ENCODE data around the gene TRIM3. TPM values are rescaled to one million over a fixed set of nuclear protein-coding genes. Genes with fewer than 3 reads are reported as not detected.

The TRIM3 gene
- total RNA-seq, 1 donor from 2014 or later, result 43.0 TPM

- no peak for DNase-seq (ENCODE audit: low spot score)
Measured at GRCh38 chr11:6480299-6480914, 6.7 kb upstream of the TRIM3 start.

DNA sequence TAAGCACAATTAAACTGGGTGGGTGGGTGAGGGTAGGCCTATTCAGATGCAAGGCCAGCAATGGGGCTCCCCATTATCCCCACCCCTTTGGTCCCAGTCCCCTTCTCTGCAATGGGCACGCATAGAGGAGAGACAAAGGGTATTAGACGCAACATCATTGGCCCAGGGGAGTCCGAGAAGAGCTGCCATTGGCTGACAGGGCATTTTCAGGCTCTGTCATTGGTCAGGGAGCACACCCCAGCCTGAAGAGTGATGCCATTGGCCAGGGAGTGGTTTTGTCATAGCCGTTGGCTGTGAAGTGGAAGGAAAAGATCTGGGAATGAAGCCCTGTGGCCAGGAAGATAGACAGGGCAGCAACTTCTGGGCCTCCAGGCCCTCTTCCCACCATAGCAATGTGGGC is 2.8 kb upstream of the TRIM3 start:
- DNase-seq (ENCODE audit: low spot score), result no peak

DNA sequence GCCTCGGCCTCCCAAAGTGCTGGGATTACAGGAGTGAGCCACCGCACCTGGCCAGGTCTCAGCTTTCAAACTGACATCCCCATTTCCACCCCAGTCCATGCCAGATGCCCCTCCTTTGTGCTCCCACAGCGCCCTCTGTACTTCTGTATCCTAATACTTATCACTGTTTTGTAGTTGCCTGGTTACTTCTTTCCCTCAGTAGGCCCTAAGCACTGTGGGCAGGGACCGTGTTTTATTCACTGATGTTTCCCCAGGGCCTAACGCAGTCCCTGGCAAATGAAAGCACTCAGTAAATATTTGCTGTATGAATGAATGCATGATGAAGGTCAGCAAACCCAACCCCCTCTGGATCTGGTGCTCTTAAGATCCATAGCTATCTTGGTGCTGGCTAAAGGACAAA is 2.2 kb upstream of the TRIM3 start:
- DNase-seq (ENCODE audit: low spot score), result no peak

- DNase-seq (ENCODE audit: low spot score), result no peak
Measured at GRCh38 chr11:6474806-6475500, 1.2 kb upstream of the TRIM3 start.

DNA sequence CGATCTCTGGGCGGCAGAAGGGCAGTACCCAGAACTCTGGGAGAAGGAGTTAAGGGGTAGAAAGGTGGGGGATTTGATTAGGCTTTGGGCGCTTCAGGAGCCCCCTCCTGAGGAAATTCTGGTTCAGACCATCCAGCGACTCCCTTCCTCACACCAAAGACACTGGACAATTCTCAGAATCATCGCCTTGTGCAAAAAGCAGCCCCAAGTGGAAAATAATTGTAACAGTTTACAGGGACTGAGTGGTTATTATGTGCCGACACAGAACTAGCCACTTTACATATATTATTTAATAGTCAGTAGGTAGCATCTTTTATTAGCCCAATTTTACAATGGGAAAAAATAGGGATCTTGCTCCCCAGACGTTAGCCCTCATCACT is 662 bp upstream of the TRIM3 start:
- DNase-seq (ENCODE audit: low spot score), result no peak

- DNase-seq (ENCODE audit: low spot score), result no peak
Measured at GRCh38 chr11:6472934-6473333, 807 bp downstream of the TRIM3 start.

DNA sequence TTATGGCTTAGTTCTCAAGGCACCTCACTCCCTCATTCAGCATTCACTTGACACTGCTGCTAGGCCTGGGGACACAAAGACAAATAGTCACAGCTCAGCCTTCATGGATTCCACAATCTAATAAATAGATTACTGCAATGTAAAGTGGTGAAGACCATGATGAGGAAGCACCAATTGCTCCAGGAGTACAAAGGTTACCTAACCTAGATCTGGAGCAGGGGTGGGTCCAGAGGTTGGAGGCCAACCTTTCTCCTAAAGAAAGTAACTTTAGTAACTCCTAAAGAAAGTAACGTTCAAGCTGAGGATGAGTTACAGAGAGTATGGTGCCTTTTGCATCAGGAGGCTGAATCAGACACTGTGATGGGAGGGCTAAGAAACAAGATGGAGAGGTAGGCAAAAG is 4.1 kb downstream of the TRIM3 start:
- DNase-seq (ENCODE audit: low spot score), result no peak

DNA sequence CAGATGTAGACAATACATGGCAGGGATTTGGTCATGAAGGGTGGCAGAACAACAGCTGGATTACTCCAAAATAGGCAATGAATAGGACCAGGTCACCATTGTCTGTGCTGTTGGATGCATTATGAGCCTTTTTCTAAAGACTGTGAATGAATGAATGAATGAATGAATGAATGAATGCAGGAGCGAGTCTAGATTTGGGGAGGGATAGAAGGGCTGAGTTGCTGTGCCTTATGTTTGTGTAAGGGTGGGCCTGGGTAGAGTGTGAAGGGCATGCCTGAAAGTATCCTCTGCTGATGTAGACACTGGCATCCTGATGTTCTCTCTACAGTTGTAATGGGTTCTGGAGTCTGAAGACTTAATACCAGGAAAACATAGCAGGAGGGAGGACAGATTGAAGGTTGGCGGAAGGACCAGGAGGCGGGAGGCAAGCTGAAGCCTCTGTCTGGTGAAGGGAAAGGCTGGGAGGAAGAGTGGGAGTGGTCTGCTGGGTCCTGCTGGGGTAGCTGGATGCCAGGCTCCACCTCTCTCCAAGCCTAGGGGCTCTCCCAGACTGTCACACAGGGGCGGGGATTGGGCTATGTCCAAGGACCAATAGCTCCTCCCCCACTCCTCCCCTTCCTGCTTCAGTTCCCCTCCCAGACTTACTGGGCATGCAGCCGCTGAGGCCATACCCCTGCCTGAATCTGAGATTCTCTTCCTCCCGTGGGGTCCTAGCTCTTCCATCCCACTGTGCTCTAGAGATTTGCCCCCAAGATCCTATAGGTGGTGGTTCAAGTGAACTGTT is 4.8 kb downstream of the TRIM3 start:
- peak; percentile 94 for DNase-seq (ENCODE audit: low spot score)

GRCh38 chr11:6459099-6459450 is 14.7 kb downstream of the TRIM3 start:
- peak; percentile 32 for DNase-seq (ENCODE audit: low spot score)

DNA sequence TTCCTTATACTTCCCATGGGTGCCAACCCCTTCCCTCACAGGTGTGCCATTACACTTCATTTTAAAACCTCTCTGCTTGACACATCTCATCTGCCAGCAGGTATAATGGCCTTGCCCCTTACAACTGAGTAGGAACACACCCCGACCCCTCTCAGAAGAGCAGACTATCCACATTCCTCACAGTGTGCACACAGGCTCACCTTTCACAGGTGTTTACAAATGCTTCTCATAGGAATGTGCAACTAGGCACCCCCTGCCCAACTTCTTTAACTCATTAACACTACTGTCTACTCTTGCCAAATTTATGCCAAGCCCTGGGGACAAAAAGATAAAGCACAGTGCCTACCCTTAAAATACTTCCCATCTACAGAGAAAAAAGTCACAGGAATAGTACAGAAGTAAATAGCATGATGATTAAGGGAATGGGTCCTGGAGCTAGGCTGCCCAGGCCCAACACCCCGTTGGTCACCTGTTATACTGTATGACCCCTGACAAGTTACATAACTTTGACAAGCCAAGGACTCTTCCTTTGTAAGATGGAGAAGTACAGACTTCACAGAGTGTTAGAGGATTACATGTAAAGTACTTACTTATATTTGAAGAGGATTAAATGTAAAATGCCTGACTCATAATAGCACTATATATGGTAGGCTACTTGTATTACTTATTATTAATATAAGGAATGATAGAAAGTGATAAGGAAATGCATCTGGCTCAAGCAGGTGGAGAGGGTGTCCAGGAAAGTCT is 15.2 kb downstream of the TRIM3 start:
- DNase-seq (ENCODE audit: low spot score), result no peak

- no peak for DNase-seq (ENCODE audit: low spot score)
Measured at GRCh38 chr11:6457581-6458320, 16.0 kb downstream of the TRIM3 start.

- DNase-seq (ENCODE audit: low spot score), result no peak
Measured at GRCh38 chr11:6456361-6457073, 17.2 kb downstream of the TRIM3 start.

GRCh38 chr11:6455070-6455469 is 18.7 kb downstream of the TRIM3 start:
- no peak for DNase-seq (ENCODE audit: low spot score)

DNA sequence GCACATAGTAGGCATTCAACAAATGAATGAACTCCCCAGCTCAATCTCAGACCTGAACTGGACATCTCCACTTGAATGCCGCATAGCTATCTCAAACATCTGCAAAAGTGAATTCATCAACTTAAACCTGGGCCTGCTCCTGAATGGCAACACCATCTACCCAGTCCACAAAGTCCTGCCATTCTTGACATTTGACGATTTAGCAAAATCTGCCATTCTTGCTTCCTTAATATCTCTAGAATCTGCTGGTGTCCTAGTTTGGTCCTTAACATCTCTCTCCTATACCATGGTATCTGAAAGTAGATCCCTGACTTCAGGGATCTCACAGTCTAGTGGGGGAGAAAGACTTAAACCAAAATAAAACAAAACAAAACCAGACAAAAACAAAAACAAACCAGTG is 20.6 kb downstream of the TRIM3 start:
- DNase-seq (ENCODE audit: low spot score), result no peak

GRCh38 chr11:6452219-6452618 is 21.5 kb downstream of the TRIM3 start:
- no peak for DNase-seq (ENCODE audit: low spot score)

DNA sequence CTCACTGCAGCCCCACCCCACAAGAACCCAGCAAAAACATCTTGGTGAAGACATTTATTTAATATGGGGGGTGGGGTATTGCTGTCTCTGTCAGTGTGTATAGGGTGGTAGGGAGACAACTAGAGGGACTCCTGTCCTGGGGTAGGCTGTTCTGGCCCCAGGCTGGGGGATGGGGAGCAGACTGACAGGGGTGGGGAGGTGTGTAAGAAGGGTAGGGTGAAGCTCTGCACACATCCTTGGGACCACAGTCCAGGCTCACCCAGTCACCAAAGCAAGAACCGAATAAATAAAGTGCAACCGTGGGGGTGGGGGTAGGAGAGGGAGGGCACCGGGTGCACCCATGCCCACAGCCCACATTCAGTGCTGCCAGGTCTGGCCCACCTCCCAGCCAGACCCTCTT is 25.2 kb downstream of the TRIM3 start:
- DNase-seq (ENCODE audit: low spot score), result no peak

DNA sequence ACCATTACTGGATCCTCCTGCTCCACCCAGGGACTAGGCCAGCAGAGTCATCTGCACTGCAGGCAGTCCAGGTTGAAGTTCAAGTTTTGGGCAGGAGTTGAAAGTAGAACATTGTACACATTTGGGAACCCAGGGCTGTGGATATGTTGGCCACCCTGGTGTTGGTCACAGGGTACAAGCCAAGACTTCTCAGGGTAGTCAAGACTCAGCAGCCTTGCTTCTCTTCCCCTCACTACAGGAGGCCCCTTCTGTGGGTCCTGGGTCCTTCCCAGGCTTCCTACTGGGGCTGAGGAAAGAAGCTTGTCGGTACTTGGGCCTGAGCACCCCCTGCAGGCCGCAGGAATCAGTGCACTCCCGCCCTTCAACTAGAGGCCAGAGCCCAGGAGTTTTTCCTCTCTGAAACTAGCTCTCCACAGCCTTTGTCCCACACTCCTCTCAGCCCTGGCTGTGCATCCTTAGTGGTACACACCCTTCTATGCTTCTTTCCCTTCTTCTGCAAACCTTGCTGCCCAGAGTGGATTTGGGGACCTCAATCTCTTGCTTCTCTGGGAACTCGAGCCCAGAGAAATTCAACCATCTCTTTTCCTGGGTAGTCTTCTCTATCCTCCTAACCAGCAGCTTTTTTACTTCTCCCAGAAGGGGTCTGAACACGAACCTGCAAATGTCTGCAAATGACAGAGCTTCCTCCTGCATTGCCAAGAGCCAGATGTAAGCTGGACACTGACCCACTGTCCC is 30.3 kb downstream of the TRIM3 start:
- DNase-seq (ENCODE audit: low spot score), result peak; percentile 56

- DNase-seq (ENCODE audit: low spot score), result no peak
Measured at GRCh38 chr11:6442441-6442840, 31.3 kb downstream of the TRIM3 start.

- no peak for DNase-seq (ENCODE audit: low spot score)
Measured at GRCh38 chr11:6440906-6441358, 32.8 kb downstream of the TRIM3 start, which contains the start of gene HPX. Gene HPX (minus strand): TSS chr11:6440987. CDS start chr11:6440963, 24 bp downstream.

- DNase-seq (ENCODE audit: low spot score), result peak; percentile 66
Measured at GRCh38 chr11:6438979-6439571, 34.7 kb downstream of the TRIM3 start.

Data from mucosa of gallbladder (tissue), 1 donor.